Femur (tissue), 1 donor: ENCODE results near the gene C4orf36.

Experiments
- DNase-seq: peaks from one replicate; pipeline ENCODE4 v3.0.0-alpha.2; 2017

C4orf36 gene, protein sequence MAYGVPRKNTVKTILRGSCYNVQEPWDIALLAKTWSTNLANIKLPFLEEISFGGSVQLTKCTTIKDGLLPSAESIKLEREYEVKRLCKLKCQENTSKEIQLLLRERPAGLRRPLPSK

DNA sequence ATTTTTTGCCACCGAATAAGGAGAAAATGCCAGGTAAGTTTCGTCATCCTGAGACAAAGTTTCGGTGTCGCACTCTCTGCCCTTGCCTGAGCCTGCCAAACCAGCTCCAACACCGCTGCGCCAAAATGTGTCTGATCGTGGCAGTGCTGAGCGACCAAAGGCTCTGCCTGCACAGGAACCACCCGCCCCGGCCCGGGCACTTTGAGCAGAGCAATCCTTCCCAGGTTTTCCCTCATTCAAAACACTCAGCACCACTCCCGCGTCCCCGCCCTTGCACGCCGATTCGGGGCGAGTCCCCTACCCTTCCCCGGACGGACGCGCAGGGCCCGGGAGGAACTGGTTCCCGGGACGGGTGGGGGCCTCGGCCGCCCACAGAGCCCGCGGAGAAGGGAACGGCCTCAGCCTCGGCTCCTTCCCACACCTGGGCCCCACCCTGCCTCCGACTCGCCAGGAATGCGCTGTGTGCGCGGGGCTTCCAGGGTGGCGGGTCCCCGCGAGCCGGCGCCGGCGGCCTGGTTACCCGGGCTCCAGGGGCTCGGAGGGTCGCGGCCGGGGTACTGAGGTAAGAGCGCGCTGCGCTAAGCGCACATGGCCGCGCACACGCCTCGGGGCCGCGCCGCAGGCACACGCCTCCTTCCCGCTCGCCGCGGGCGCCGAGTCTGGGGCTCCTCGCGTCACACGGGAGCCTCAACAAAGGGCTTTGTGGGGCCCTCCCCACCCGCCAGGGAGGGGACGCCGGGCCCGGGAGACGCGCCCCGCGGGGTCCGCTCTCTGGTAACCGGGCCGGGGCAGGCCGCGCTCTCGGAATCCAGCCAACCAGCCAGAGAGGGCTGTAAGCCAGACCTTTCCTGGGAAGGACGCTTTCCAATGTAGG is at the start of gene C4orf36:
Gene C4orf36, minus strand, starts transcription at position 661 of the 874 bp plus-strand sequence. CDS start 902 bp downstream, outside the sequence.
- DNase-seq: peak; percentile 66

DNA sequence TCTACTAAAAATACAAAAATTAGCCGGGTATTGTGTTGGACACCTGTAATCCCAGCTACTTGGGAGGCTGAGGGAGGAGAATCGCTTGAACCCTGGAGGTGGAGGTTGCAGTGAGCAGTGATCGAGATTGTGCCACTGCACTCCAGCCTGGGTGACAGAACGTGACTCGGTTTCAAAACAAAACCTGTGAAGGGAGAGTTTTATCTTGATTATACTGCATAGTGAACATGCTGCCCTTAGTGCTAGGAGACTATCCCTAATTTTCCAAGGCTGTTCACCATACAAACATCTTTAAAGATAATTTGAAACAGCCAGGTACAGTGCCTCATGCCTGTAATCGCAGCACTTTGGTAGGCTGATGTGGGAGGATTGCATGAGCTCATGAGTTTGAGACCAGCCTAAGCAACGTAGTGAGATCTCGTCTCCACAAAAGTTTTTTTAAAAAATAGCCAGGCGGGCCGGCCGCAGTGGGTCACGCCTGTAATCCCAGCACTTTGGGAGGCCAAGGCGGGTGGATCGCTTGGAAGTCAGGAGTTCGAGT is 48.8 kb upstream of the C4orf36 start:
- DNase-seq: no peak

DNA sequence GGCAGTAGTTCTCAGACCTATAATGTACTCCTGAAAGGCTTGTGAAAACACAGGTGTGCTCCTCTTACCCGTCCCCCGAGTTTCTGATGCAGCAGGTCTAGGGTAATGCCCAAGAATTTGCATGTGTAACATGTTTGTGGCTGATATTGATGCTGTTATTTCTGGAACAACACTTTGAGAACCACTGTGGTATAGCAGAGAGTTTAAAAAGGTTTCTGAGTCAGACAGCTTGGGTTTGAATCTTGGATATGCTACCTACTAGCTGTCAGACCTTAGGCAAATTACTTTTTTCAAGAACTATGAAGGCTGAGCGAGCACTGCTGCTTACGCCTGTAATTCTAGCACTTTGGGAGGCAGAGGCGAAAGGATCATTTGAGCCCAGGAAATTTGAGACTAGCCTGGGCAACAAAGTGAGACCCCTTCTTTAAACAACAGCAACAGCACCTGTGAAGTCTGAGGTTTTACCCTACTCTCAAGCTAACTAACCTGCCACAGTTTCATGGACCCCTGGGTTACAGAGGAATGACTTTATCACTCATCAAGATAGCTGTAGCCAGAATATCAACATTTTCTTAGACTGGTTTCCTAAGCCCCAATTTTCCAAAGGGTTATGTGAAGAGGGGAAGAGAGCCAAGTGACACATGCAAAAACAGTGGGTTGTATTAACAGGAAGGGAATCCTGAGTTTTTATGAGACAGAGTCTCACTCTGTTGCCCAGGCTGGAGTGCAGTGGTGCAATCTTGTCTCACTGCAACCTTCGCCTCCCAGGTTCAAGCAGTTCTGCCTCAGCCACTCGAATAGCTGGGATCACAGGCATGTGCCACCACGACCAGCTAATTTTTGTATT is 47.7 kb upstream of the C4orf36 start:
- no peak for DNase-seq

DNA sequence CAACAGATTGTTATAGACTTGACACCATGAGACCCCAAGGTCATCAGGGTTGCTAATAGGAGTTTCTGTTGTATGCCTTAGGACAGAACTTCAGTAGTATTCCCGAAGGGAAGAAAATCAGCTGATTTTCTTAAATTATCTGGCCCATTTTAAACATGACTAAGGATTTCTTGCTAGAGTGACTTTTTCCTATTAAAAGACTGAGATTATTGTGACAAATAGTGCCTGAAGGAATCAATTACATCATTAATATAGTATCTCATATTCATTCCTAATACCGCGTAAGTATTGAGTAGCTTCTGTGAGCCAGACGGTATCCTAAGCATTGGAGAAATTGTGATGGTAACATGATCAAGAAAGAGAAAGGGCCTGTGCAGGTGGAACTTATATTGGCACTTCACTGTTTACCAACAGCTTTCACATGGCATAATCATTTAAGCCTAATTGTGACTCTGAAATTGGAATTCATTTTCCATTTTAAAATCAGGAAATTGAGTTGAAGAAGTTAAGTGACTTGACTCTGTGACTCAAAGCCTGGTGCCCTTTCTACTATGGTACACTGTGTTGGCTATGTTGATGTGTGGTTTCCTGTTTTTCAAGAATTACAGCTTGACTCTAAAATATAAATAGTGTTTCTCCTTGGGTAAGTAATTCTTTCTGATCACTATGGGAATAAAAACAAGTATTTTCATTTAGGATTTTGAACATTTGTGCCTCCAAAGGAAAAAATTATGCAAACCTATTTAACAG is 46.7 kb upstream of the C4orf36 start:
- DNase-seq: no peak

DNA sequence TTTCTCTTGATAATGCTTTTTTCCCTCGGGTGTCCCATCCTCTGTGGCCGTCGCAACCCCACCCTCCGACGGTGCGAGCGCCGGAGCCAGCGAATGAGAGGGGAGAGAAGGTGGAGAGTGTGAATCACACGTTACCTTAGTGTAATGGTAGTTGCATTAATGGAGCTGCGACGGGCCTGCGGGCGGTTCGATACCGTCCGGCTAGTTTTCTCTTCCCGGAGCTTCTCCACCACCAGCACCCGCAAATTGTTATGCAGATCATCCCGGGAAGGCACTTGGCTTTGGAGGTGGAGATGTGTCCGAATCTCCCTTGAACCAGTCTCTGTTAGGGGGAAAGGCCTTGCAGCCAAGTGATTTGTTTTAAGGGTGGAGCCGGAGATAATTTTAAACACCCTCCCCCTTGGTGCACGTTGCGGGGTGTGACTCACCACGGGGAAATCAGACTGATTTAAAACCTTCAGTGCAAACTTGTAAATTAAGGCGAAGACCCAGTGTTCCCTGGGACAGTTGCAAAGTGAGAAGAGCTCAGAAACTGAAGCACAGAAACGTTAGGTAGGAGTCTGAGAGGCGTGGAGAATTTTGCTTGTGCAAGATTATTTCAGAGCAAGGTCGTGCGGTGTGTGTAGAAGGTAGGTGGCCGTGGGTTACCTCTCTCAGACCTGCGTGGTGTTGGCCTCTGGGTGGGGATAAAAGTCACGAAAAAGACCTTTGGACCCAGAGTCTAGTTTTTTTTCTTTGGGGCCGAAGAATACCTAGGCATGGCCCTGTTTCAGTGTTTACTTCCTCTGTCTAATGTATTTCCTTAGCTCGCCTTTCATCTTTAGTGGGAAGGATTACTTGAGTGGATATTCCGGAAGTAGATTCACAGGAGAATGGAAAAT is 43.9 kb upstream of the C4orf36 start:
- DNase-seq: peak; percentile 33

DNA sequence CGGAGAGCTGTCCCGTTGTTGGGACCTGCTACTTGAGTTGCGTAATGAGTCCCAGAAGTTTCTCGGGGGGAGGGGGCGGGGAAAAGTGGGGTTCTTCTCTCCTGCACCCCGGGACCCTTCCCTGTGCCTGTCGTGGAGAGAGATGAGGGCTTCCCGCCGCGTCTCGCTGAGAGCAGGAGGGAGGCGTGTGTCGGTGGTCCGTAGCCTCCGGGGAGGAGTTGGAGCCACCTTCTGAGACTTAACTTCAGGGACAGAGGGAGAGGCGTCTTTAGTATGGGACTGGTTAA is 43.3 kb upstream of the C4orf36 start:
- DNase-seq: no peak

DNA sequence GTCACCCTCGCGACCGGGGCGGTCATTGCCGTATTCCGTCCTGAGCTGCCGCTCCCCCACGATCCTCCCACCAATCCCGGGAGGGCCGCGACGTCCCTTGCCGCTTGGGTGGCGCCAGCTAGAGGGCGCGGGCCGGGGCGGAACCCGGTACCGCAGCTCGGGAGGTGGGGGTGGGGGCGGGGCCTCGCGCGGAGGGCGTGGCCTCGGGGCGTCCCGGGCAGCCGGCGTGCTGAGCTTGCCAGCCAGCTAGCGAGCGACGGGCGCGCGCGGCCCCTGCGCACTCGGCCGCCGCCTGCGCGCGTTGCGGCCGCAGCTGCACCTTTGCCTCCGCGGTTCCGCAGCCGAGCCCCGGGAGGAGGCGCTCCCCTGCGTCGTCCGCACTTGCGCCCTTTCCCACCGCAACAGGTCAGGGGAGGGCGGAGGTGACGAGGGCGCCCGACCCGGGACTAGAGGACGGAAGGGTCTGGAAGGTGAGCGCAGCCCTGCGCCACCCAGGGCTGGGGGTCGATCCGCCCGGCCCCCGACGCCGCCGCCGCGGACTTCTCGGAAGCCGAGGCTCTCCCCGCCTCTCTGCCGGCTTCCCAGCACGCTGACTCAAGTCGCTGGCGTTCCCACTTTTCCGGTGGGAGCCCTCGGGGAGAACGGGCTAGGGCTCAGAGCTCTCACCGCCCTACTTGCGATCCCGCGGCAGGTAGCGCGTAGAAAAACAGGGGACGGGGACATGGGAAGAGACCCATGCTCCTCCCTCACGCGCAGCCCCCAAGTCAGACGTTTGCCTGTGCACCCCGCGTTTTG is 42.7 kb upstream of the C4orf36 start, which contains the start of gene AFF1:
Gene AFF1, plus strand, starts transcription at position 241 of the 795 bp plus-strand sequence. CDS start 13,523 bp downstream, outside the sequence.
- peak; percentile 94 for DNase-seq

DNA sequence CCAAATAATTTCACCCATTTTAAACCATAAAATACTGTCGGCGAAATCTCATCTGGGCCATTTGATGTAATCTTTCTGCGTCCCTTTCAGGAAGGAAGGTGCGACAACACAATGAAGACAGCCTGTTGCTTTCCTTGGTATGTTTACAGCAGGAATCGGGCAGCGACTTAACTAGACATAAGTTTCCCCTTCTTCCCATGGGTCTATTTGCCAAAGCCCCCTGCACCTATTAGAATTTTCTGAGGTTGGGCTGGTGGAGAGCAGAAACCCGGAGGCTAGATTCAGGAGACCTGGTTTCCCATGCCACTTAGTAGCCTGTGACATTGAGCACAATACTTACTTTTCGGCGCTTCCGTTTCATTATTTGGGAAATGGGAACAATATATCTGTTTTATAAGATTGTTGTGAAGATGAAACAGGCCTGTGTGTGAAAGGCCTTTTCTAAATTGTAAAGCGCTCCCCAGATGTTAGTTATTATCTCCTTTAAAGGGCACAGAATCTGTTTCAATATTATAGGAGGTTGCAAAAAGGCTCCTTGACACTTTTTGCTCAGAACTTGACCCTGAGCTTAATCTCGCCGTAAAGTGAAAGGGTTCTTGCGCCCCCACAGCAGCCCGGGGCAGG is 42.0 kb upstream of the C4orf36 start:
- peak; percentile 24 for DNase-seq

DNA sequence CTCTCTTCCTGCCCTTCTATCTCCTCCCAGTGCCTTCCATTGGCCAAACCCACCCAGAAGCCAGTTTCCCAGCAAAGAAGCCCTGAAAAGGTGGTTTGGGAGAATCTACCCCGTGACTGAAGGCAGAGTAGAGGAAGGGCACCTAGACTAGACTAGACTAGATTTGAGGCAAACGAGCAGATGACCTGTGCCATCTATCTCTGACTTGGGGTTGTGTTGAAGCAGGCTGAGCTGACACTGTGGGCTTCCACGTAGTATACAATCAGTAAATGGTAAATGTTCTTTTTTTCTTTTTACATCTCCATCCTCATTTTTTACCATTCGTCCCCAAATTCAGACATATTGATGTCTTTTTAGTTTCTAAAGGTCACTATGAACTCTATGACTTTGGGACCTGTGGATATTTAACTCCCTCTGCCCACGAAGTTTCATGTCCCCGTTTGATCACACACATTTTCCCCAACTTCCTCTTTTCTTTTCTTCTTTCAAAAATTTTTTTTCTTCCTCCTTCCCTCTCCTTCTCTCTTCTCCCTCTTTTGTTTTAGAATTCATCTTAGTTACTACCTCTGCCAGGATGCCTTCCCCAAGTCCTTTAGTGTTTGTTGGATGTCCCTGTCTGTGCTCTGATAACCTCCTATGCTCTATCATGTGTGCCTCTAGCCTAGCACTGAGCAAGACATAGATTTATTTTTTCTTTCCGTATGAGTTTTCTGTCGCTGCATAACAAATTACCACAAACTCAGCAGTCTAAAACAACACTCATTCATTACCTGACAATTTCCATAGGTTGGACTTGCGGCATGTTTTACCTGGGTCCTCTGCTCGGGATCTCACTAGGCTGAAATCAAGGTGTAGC is 36.4 kb upstream of the C4orf36 start:
- DNase-seq: no peak

DNA sequence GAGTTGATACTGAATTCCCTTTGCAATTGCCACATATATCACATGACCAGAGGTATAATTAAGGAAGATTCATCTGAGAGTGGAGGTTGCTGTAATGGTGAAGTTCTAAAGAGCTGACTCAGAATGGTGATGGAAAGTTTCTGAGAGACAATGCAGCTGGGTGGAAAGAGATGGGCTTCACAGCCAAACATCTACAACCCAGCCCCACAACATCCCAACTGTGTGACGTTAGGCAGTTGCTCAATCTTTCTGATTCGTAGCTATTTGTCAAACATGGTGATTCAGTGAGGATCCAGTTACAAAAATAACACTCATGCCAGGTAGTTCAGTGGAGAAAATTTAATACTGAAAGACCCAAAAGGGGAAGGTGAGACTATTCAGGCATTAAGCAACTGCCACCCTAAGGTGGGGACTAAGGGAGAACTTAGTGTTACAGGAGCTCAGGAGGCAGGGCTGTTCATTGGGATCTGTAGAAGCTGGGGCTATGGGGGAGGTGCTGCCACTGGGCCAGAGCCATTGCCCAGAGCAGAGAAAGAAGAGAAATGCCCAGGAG is 35.7 kb upstream of the C4orf36 start:
- no peak for DNase-seq

DNA sequence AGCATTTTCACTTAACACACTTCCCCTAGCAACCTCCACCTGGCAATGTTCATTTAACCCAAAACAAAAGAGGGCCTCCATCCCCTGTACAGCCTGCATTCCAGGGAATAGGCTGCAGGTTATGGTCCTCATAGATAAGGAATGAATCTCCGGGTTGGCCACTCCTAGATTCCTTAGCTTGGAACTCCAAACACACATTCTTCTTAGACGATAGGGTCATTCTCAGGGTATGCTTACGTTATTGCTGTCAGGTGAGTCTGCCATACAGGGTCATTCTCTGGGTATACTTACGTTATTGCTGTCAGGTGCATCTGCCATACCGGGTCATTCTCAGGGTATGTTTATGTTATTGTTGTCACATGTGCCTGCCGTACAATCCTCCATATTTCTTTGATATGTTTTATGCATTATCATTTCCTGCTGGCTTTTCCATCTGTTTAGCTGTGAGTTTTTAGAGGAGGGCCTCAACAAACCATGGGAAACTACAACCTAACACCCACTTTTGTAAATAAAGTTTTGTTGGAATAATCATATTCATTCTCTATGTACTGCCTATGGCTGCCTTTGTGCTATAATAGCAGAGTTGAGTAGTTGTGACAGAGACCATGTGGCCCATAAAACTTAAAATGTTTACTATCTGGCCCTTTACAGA is 34.3 kb upstream of the C4orf36 start:
- no peak for DNase-seq

DNA sequence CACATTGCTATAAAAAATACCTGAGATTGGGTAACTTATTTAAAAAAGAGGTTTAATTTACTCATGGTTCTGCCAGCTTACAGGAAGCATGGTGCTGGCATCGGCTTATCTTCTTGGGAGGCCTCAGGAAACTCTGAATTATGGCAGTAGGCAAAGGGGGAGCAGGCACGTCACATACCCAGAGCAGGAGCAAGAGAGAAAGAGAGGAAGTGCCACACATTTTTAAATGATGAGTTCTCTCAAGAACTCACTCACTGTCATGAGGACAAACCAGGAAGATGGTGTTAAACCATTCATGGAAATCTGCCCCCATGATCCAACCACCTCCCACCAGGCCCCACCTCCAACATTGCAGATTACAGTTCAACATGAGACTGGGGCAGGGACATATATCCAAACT is 32.6 kb upstream of the C4orf36 start:
- DNase-seq: no peak

DNA sequence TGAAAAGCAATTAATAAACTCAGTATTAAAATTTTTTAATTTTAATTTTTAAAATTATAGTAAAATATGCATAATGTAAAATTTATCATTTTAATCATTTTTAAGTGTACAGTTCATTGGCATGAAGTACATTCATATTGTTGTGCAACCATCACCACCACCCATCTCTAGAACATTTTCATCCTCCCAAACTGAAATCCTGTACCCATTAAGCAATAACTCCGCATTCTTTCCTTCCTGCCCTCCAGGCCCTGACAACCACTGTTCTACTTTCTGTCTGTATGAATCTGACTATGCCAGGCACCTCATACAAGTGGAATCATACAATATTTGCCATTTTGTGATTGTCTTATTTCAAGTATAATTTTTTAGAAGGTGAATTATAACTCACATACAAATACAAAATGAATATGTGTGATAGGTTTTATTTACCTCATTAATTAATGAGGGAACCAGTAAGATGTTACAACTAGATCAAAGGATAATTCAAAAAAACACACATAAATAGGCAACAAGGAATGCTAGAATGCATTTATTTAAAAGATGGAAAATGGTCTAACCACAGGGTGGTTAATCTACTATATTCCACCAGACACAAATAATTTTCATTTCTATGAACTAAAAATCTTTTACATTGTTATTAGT is 29.5 kb upstream of the C4orf36 start:
- DNase-seq: no peak

DNA sequence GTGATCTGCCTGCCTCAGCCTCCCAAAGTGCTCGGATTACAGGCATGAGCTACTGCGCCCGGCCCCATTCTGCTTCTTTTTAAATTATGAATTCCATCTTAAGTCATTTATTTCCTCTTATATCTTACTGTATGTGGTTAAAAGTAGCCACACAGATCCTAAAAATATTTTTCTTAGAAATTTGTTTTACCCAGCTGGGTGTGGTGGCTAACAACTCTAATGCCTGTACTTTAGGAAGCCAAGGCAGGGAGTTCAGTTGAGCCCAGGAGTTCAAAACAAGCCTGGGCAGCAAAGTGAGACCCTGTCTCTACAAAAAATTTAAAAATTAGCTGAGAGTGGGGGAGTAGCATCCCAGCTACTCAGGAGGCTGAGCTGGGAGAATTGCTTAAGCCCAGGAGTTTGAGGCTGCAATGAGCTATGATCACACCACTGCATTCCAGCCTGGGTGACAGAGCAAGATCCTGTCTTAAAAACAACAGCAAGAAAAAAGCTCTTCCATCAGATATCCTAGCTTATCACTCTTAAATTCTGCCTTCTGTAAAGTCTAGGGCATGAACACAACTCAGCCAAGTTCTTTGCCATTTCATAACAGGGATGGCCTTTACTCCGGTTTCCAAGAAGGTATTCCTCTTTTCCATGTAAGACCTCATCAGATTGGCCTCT is 27.5 kb upstream of the C4orf36 start:
- DNase-seq: no peak

DNA sequence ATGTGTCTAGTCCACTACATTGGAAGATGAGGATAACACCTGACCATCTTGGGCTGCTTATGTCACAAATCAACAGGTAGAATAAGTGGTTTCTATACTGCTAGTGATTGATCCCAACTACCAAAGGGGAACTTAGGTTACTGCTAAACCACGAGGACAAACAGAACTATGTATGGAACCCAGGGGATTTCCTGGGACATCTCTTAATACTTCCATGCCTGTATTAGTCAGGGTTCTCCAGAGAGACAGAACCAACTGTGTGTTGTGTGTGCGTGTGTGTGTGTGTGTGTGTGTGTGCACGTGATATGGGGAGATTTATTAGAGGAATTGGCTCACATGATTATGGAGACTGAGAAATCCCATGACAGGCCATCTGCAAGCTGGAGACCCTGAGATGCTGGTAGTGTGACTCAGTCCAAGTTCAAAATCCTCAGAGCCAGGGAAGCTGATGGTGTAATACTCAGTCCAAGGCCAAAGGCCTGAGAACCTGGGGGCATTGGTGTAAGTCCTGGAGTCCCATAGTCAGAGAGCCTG is 26.4 kb upstream of the C4orf36 start:
- no peak for DNase-seq

DNA sequence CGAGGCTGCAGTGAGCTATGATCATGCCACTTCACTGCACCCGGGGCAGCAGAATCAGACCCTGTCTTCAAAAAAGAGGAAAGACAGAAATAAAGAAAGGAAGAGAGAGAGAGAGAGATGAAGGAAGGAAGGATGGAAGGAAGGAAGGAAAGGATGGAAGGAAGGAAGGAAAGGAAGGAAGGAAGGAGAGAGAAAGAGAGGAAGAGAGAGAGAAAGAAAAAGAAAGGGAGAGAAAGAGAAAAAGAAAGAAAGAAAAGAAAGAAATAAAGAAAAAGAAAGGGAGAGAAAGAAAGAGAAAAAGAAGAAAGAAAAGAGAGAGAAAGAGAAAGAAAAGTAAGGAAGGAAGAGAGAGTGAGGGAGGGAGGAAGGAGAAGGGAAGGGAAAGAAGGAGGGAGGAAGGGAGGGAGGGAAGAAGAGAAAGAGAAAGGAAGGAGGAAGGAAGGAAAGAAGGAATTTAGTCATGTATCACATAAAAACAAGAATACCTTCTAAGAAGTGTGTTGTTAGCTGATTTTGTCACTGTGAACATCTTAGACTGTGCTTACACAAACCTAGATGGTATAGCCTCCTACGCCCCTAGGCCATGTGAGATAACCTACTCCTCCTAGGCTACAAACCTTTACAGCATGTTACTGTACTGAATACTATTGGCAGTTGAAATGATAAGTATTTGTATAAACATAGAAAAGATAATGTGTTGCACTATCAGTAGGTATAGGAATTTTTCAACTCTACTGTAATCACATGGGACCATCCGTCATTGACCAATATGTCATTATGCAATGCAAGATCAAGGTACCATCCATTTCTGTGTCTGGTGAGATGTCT is 25.2 kb upstream of the C4orf36 start:
- DNase-seq: no peak
